Ectodermal cell (in vitro differentiated cells): ENCODE data around the gene GARRE1. TPM values are rescaled to one million over a fixed set of nuclear protein-coding genes. Genes with fewer than 3 reads are reported as not detected.
"Not testable (repeated sequence)": the region's sequence is repeated elsewhere in the genome, so short reads cannot be mapped to it uniquely, and the experiment has no call there.

Experiments used
- H3K27ac ChIP-seq: 2 replicates; pipeline ENCODE4 v1.7.0; 2013; ENCODE audit warnings: mild to moderate bottlenecking, low read depth, low read length; ENCODE audit not compliant: insufficient read depth, poor library complexity, severe bottlenecking
- H3K27me3 ChIP-seq: 2 replicates; pipeline ENCODE4 v1.7.0; 2013; ENCODE audit warnings: mild to moderate bottlenecking, low read length; ENCODE audit not compliant: insufficient read depth, control insufficient read depth, poor library complexity, severe bottlenecking
- H3K36me3 ChIP-seq: one replicate; pipeline ENCODE4 v1.7.0; 2013; ENCODE audit warnings: low read length; ENCODE audit not compliant: control insufficient read depth, insufficient read depth
- H3K4me1 ChIP-seq: one replicate; pipeline ENCODE4 v1.7.0; 2013; ENCODE audit warnings: low read length; ENCODE audit not compliant: control insufficient read depth, insufficient read depth
- H3K4me3 ChIP-seq: 2 replicates; pipeline ENCODE4 v1.7.0; 2013; ENCODE audit warnings: low read depth, low read length, control low read depth; ENCODE audit not compliant: insufficient read depth
- H3K9me3 ChIP-seq: 2 replicates; pipeline ENCODE4 v1.7.0; 2013; ENCODE audit warnings: mild to moderate bottlenecking, low read length, moderate library complexity; ENCODE audit not compliant: control insufficient read depth
- whole genome bisulfite sequencing, 2 experiments: methylation state at CpG; one replicate each; pipeline ENCODE4 v1.1.7; 2013; ENCODE audit warnings: missing lambda C conversion rate in 2 of 2; 5-methylcytosine and 5-hydroxymethylcytosine counted together
- polyA plus RNA-seq, 4 experiments: library from polyadenylated mRNA; stranded (reverse); fragments of 50-300 nt; gene quantifications; one replicate each; pipeline ENCODE4 v1.2.3, GENCODE V29; 2013

The GARRE1 gene, protein sequence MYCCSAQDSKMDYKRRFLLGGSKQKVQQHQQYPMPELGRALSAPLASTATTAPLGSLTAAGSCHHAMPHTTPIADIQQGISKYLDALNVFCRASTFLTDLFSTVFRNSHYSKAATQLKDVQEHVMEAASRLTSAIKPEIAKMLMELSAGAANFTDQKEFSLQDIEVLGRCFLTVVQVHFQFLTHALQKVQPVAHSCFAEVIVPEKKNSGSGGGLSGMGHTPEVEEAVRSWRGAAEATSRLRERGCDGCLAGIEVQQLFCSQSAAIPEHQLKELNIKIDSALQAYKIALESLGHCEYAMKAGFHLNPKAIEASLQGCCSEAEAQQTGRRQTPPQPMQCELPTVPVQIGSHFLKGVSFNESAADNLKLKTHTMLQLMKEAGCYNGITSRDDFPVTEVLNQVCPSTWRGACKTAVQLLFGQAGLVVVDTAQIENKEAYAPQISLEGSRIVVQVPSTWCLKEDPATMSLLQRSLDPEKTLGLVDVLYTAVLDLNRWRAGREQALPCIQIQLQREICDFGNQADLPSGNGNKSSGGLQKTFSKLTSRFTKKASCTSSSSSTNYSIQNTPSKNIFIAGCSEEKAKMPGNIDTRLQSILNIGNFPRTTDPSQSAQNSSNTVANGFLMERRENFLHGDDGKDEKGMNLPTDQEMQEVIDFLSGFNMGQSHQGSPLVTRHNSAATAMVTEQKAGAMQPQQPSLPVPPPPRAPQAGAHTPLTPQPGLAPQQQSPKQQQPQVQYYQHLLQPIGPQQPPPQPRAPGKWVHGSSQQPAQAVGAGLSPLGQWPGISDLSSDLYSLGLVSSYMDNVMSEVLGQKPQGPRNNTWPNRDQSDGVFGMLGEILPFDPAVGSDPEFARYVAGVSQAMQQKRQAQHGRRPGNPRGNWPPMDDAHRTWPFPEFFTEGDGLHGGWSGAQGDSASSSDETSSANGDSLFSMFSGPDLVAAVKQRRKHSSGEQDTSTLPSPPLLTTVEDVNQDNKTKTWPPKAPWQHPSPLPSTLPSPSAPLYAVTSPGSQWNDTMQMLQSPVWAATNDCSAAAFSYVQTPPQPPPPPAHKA (N-terminal part only)
- polyA plus RNA-seq (2013, experiment 1 of 4), result 27.7 TPM
- polyA plus RNA-seq (2013, experiment 2 of 4), result 31.0 TPM
- 17.9 TPM for polyA plus RNA-seq (2013, experiment 3 of 4)
- polyA plus RNA-seq (2013, experiment 4 of 4), result 21.1 TPM

DNA sequence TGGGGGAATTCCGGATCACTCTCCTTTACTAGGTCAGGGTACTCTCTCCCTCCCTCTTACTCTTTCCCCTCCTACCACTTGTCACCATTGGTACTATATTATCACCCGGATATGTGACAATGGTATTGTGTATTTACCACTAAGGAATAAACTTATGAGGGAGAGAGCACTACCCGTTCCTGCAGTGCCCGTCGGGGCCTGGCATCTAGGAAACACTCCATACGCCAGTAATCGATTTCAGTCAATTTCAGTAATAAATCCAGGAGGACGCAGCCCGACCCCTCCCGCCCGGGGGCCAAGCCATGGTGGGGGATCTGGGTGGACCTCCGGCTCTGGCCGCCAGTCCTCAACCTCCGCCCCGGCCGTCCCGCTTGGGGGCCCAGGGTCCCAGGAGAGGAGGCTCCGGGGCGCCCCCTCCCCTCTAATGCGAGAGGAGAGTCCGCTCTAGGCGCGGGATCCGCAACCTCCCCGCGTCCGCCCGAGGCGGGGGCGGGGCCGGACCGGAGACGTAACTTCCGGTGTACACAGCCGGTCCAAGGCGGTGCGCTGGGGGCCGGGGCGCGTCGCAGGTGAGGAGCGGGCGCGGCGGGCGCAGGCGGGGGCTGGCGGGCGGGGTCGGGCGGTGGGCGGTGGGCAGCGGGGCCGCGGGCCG, at the start of gene GARRE1:
Gene GARRE1, plus strand, starts transcription at position 509 of the 652 bp plus-strand sequence. CDS start 45,920 bp downstream, outside the sequence.
- Histone ChIP-seq H3K36me3 (no peaks in the 10 kb centered on the region), H3K4me1 (peaks cover 4% of the 10 kb centered on the region), H3K27me3 (no peaks in the 10 kb centered on the region), H3K4me3 (peak within 1 kb of the TSS; percentile 72), H3K9me3 (no peaks in the 10 kb centered on the region), H3K27ac (peak within 1 kb of the TSS; percentile 74)
- WGBS, 2 experiments, result 1% methylated on average over 55 to 56 of the region's 56 CpGs

DNA sequence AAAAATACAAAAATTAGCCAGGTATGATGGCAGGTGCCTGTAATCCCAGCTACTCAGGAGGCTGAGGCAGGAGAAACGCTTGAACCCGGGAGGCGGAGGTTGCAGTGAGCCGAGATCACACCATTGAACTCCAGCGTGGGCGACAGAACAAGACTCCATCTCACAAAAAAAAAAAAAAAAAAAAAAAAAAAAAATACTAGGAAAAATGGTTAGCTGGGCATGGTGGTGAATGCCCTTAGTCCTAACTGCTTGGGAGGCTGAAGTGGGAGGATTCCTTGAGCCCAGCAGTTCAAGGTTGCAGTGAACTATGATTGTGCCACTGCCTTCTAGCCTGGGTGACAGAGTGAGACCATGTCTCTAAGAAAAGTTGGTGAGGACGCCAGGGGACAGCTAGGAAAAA, 49.0 kb upstream of the GARRE1 start:
- H3K36me3 ChIP-seq, result peaks cover 28% of the 10 kb centered on the region
- H3K4me3 ChIP-seq, H3K4me1 ChIP-seq, H3K9me3 ChIP-seq, H3K27ac ChIP-seq, H3K27me3 ChIP-seq: not testable (repeated sequence)
- 85 to 96% methylated on average over 5 to 6 of the region's 7 CpGs for WGBS, 2 experiments

DNA sequence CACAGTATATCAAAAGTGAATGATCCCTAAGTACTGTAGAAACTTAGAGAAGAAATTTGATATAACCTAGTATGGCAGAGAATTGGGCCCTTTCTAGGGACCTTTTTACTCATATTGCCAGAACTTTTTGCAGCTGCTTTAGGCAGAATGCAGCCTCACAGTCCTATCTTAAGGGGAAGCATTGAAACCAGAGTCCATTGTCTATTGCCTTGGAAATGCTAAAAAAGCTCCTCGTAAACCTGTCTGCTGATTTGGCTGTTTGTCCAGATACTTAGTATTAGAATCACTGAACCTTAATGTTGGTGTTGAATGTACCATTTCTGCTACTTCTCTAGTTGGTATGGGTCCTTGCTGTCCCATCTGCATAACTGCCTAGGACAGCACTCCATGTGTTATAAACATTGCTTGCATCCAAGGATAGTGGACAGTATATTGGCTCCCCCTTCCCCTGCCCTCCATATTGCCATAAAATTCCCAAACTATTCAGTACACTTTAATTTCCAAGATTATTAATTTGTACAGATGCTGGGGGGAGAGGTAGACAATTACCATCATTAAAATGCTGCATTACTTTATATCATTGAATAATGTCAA, 46.0 kb upstream of the GARRE1 start:
- H3K4me3 ChIP-seq, result no peak overlapping the region
- no peaks in the 10 kb centered on the region for H3K9me3 ChIP-seq
- WGBS, 2 experiments, result 98 to 100% methylated on average over 1 of the region's 1 CpG
- H3K4me1 ChIP-seq, result no peaks in the 10 kb centered on the region
- H3K27me3 ChIP-seq, result no peaks in the 10 kb centered on the region
- H3K27ac ChIP-seq, result no peak overlapping the region
- peaks cover 17% of the 10 kb centered on the region for H3K36me3 ChIP-seq

DNA sequence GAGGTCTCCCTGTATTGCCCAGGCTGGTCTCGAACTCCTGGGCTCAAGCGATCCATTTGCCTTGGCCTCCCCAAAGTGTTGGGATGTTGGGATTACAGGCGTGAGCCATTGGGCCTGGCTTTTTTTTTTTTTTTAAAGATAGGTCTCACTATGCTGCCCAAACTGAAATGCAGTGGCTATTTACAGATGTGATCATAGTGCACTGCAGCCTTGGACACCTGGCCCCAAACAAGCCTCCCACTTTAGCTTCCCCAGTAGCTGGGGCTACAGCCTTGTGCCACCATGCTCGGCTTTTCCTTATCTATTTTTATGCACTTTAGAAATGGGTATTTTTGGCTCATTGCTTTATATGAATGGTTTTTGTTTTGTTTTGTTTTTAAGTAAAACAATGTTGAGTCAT, 44.6 kb upstream of the GARRE1 start:
- Histone ChIP-seq H3K27me3 (no peaks in the 10 kb centered on the region), H3K36me3 (peaks cover 17% of the 10 kb centered on the region), H3K4me3 (no peak overlapping the region), H3K4me1 (no peaks in the 10 kb centered on the region), H3K9me3 (no peaks in the 10 kb centered on the region), H3K27ac (no peak overlapping the region)
- 92 to 96% methylated on average over 3 to 4 of the region's 4 CpGs for WGBS, 2 experiments

DNA sequence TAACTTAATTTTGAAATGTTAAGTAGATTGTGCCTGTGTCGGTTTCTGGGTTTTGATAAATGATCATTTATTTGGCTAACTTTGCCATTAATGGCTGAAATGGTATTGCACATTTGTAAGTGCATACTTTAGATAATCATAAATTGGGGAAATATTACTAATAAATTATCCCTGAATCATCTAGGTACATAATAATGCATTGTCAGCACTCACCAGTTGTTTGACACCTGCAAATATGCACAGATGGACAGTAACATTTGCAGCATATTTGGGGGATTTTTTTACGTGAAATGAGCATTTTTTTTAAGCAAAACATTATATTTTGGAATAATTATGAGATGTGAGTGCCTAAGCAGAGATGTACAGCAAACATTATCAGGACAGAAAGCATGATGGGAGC, 41.1 kb upstream of the GARRE1 start:
- Histone ChIP-seq H3K27ac (no peak overlapping the region), H3K9me3 (no peaks in the 10 kb centered on the region), H3K36me3 (peaks cover 24% of the 10 kb centered on the region), H3K4me3 (no peak overlapping the region), H3K4me1 (no peaks in the 10 kb centered on the region), H3K27me3 (no peaks in the 10 kb centered on the region)
- 100% methylated on average over 2 of the region's 2 CpGs for WGBS, 2 experiments

DNA sequence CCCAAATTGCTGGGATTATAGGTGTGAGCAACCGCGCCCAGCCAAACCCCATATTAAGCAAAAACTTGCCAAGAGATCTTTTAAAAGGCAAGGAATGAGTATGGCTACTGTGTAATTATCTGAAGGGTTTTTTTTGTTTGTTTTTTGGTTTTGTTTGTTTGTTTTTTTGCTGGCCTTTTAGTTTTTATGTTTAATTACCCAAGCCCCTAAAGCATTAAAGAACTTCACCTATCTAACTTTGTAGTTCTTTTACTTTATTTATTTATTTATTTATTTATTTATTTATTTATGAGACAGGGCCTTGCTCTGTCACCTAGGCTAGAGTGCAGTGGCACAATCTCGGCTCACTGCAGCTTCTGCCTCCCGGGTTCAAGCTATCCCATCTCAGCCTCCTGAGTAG, 40.3 kb upstream of the GARRE1 start:
- no peaks in the 10 kb centered on the region for H3K27me3 ChIP-seq
- WGBS, 2 experiments, result 93 to 95% methylated on average over 4 of the region's 4 CpGs
- H3K9me3 ChIP-seq, result no peaks in the 10 kb centered on the region
- peaks cover 24% of the 10 kb centered on the region for H3K36me3 ChIP-seq
- H3K27ac ChIP-seq, result no peak overlapping the region
- no peak overlapping the region for H3K4me3 ChIP-seq
- no peaks in the 10 kb centered on the region for H3K4me1 ChIP-seq

DNA sequence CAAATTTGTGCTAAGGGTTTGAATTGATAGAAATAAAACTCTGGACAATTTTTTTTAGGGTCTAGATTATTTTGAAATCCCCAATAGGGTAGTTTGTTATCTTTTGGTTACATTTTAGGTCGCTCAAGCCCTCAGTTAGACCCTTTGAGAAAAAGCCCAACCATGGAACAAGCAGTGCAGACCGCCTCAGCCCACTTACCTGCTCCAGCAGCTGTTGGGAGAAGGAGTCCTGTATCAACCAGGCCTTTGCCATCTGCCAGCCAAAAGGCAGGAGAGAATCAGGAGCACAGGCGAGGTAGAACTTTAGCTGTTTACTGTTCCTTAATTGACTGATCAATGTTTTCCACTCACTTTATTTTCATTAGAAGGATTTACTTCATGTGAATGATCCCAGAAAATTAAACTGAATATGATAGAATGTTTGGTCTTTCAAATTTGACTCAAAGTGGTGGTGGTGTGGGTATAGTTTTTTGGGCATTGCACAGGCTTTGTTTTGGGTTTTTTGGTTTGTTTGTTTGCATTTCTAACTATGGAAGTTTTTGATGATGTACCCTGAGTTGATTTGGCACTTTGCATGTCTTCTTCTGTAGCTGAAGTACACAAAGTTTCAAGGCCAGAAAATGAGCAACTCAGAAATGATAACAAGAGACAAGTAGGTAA, 39.2 kb upstream of the GARRE1 start:
- Histone ChIP-seq H3K27ac (no peak overlapping the region), H3K36me3 (peaks cover 21% of the 10 kb centered on the region), H3K4me1 (no peaks in the 10 kb centered on the region), H3K9me3 (no peaks in the 10 kb centered on the region), H3K27me3 (no peaks in the 10 kb centered on the region), H3K4me3 (no peak overlapping the region)
- WGBS, 2 experiments, result 93 to 95% methylated on average over 3 of the region's 3 CpGs

DNA sequence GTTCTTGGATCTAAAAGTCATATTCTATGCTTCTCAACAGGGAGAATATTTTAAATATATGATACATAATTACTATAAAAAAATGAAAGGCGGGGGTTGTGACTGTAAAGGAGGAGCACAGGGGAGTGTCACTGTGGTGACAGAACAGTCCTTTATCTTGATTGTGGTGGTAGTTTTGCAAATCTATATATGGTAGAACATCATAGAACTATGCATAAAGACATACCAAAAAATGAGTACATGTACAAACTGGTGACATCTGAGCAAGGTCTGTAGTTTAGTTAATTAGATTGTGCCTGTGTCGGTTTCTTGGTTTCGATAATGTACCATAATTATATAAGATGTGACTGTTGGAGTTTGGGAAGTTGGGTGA, 38.7 kb upstream of the GARRE1 start:
- Histone ChIP-seq H3K27me3 (no peaks in the 10 kb centered on the region), H3K27ac (no peak overlapping the region), H3K4me1 (no peaks in the 10 kb centered on the region), H3K9me3 (no peaks in the 10 kb centered on the region), H3K36me3 (peaks cover 19% of the 10 kb centered on the region), H3K4me3 (no peak overlapping the region)
- 99 to 100% methylated on average over 2 to 3 of the region's 3 CpGs for WGBS, 2 experiments

DNA sequence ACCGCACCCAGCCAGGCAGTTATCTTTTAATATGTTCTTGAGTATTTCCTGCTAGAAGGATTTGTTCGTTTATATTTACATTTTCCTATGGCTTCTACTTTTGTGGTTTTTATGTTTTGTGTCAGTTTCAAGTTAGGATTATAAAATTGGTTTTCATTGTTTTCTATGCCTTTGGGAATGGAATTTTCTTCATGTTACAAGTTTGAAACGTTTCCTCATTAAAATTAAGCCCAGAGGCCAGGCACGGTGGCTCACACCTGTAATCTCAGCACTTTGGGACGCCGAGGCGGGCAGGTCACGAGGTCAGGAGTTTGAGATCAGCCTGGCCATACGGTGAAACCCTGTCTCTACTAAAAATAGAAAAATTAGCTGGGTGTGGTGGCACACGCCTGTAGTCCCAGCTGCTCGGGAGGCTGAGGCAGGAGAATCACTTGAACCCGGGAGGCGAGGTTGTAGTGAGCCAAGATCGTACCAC, 37.6 kb upstream of the GARRE1 start:
- H3K27ac ChIP-seq, H3K4me3 ChIP-seq, H3K27me3 ChIP-seq, H3K4me1 ChIP-seq, H3K9me3 ChIP-seq: not testable (repeated sequence)
- WGBS, 2 experiments, result 93 to 94% methylated on average over 14 of the region's 14 CpGs
- peaks cover 28% of the 10 kb centered on the region for H3K36me3 ChIP-seq
